Neural cell (in vitro differentiated cells): ENCODE measurements around the gene DIABLO. TPM values are rescaled to one million over a fixed set of nuclear protein-coding genes. Genes with fewer than 3 reads are reported as not detected.

Source experiments
- H2AFZ ChIP-seq: fragments of 200-600, 300-800 bp; sonication (generic), shearing (Covaris generic); 2 replicates; pipeline ENCODE4 v1.6.0; 2014; ENCODE audit warnings: low read depth, mild to moderate bottlenecking, antibody characterized with exemption, low read length, moderate library complexity
- H3F3A ChIP-seq: fragments of 200-600 bp; shearing (Covaris generic); 2 replicates; pipeline ENCODE4 v1.6.1; 2016; ENCODE audit warnings: mild to moderate bottlenecking, moderate library complexity, mixed read lengths, antibody characterized with exemption, low read length; ENCODE audit not compliant: insufficient read depth, poor library complexity, severe bottlenecking
- H3K27ac ChIP-seq: fragments of 200-600, 300-800 bp; sonication (generic), shearing (Covaris generic); 2 replicates; pipeline ENCODE4 v1.5.1; 2014; ENCODE audit warnings: mild to moderate bottlenecking, low read length, moderate library complexity
- H3K27me3 ChIP-seq: fragments of 300-800, 200-600 bp; sonication (generic), shearing (Covaris generic); 2 replicates; pipeline ENCODE4 v1.6.0; 2014; ENCODE audit warnings: mild to moderate bottlenecking, low read depth, low read length, moderate library complexity; ENCODE audit not compliant: insufficient read depth
- H3K36me3 ChIP-seq: fragments of 300-800, 200-600 bp; sonication (generic), shearing (Covaris generic); 2 replicates; pipeline ENCODE4 v1.5.1; 2014; ENCODE audit warnings: mild to moderate bottlenecking, antibody characterized with exemption, low read length, moderate library complexity; ENCODE audit not compliant: insufficient read depth
- H3K4me2 ChIP-seq: fragments of 300-800, 200-600 bp; sonication (generic), shearing (Covaris generic); 2 replicates; pipeline ENCODE4 v1.6.0; 2014; ENCODE audit warnings: mild to moderate bottlenecking, low read length
- H3K4me3 ChIP-seq: fragments of 300-800, 200-600 bp; sonication (generic), shearing (Covaris generic); 2 replicates; pipeline ENCODE4 v1.5.1; 2014; ENCODE audit warnings: mild to moderate bottlenecking, low read length, moderate library complexity
- H3K79me2 ChIP-seq: fragments of 200-600 bp; shearing (Covaris generic); replicated peaks from 2 replicates; pipeline ENCODE4 v1.6.0; 2014; ENCODE audit warnings: mild to moderate bottlenecking, low read length, moderate library complexity; ENCODE audit not compliant: insufficient read depth
- H3K9ac ChIP-seq: fragments of 300-800, 200-600 bp; sonication (generic), shearing (Covaris generic); 2 replicates; pipeline ENCODE4 v1.6.1; 2016; ENCODE audit warnings: mild to moderate bottlenecking, low read length, mixed read lengths
- H3K9me2 ChIP-seq: fragments of 200-600 bp; shearing (Covaris generic); 2 replicates; pipeline ENCODE4 v1.6.1; 2016; ENCODE audit warnings: mild to moderate bottlenecking, low read length, mixed read lengths; ENCODE audit not compliant: insufficient read depth
- H3K9me3 ChIP-seq: fragments of 200-600, 300-800 bp; sonication (generic), shearing (Covaris generic); 2 replicates; pipeline ENCODE4 v1.6.1; 2016; ENCODE audit warnings: mild to moderate bottlenecking, mixed run types, low read length, moderate library complexity, mixed read lengths
- H4K20me1 ChIP-seq: fragments of 200-600 bp; shearing (Covaris generic); 2 replicates; pipeline ENCODE4 v1.6.1; 2016; ENCODE audit warnings: mild to moderate bottlenecking, mixed run types; ENCODE audit not compliant: insufficient read depth
- EP300 ChIP-seq: fragments of 450-650 bp; conservative IDR thresholded peaks from 2 replicates; pipeline ENCODE4 v1.6.1; 2014; ENCODE audit warnings: antibody characterized with exemption, mild to moderate bottlenecking, moderate library complexity; ENCODE audit not compliant: poor library complexity, severe bottlenecking
- EZH2 ChIP-seq: fragments of 200-600, 300-800 bp; shearing (Covaris generic), sonication (generic); IDR thresholded peaks from 2 replicates; pipeline ENCODE4 v1.6.1; 2014; ENCODE audit warnings: antibody characterized with exemption, low read length, borderline replicate concordance, mild to moderate bottlenecking; ENCODE audit not compliant: insufficient read depth, poor library complexity, severe bottlenecking
- MXI1 ChIP-seq: fragments of 450-650 bp; conservative IDR thresholded peaks from 2 replicates; pipeline ENCODE4 v1.6.1; 2014; ENCODE audit warnings: antibody characterized with exemption, mild to moderate bottlenecking; ENCODE audit not compliant: poor library complexity, severe bottlenecking
- POLR2AphosphoS5 ChIP-seq: IDR thresholded peaks from 2 replicates; pipeline ENCODE4 v1.6.1; 2012
- RAD21 ChIP-seq: fragments of 450-650 bp; conservative IDR thresholded peaks from 2 replicates; pipeline ENCODE4 v1.6.1; 2014; ENCODE audit warnings: antibody characterized with exemption, mild to moderate bottlenecking, moderate library complexity
- SMC3 ChIP-seq: fragments of 450-650 bp; conservative IDR thresholded peaks from 2 replicates; pipeline ENCODE4 v1.6.1; 2014; ENCODE audit warnings: antibody characterized with exemption, mild to moderate bottlenecking, moderate library complexity; ENCODE audit not compliant: poor library complexity
- TAF1 ChIP-seq: IDR thresholded peaks from 2 replicates; pipeline ENCODE4 v1.6.1; 2012; ENCODE audit warnings: low read depth
- polyA plus RNA-seq: library from polyadenylated mRNA; depleted of rRNA; stranded (reverse); fragments of >200 nt; gene quantifications from 2 replicates; pipeline ENCODE4 v1.2.3, GENCODE V29; 2014
- TF ChIP-seq, protein P1 (sequence below): fragments of 450-650 bp; IDR thresholded peaks from 2 replicates; pipeline ENCODE4 v1.5.1; 2014; ENCODE audit warnings: antibody characterized with exemption, mild to moderate bottlenecking, moderate library complexity; ENCODE audit not compliant: poor library complexity, severe bottlenecking
- TF ChIP-seq, protein P2 (sequence below): IDR thresholded peaks from 2 replicates; pipeline ENCODE4 v1.6.1; 2012; ENCODE audit warnings: borderline replicate concordance

DIABLO gene
- polyA plus RNA-seq, 1 donor from 2014 or later: 157 TPM

DNA sequence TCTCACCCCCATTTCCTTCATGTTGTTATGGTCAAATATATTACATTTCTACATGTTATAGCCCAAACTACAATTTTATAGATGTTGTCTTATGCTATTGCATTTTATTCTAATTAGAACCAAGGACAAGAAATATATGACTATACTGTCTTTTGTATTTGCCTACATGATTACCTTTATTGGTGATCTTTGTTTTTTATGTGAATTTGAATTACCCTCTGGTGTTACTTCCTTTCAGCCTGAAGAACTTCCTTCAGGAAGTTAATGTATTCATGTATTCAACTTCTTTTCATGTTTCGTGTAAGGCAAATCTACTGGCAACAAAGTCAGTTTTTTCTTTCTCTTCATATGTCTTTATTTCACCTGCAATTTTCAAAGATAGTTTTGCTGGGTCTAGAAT, 31.0 kb downstream of the DIABLO start:
- H3K27ac ChIP-seq: no peak overlapping the region
- no peaks in the 10 kb centered on the region for H3K9me2 ChIP-seq
- no peak overlapping the region for H3K4me2 ChIP-seq
- H3K4me3 ChIP-seq: no peak overlapping the region
- no peaks in the 10 kb centered on the region for H3K27me3 ChIP-seq
- H3K9ac ChIP-seq: no peak overlapping the region
- H2AFZ ChIP-seq: no peak overlapping the region
- H3F3A ChIP-seq: no peaks in the 10 kb centered on the region
- no peak for TF ChIP-seq TAF1
- TF ChIP-seq, protein P1, sequence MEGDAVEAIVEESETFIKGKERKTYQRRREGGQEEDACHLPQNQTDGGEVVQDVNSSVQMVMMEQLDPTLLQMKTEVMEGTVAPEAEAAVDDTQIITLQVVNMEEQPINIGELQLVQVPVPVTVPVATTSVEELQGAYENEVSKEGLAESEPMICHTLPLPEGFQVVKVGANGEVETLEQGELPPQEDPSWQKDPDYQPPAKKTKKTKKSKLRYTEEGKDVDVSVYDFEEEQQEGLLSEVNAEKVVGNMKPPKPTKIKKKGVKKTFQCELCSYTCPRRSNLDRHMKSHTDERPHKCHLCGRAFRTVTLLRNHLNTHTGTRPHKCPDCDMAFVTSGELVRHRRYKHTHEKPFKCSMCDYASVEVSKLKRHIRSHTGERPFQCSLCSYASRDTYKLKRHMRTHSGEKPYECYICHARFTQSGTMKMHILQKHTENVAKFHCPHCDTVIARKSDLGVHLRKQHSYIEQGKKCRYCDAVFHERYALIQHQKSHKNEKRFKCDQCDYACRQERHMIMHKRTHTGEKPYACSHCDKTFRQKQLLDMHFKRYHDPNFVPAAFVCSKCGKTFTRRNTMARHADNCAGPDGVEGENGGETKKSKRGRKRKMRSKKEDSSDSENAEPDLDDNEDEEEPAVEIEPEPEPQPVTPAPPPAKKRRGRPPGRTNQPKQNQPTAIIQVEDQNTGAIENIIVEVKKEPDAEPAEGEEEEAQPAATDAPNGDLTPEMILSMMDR: no peak
- TF ChIP-seq RAD21: no peak
- no peak for TF ChIP-seq EZH2
- no peak for TF ChIP-seq POLR2AphosphoS5
- no peak for TF ChIP-seq EP300
- TF ChIP-seq MXI1: no peak
- TF ChIP-seq SMC3: no peak
- TF ChIP-seq, protein P2, sequence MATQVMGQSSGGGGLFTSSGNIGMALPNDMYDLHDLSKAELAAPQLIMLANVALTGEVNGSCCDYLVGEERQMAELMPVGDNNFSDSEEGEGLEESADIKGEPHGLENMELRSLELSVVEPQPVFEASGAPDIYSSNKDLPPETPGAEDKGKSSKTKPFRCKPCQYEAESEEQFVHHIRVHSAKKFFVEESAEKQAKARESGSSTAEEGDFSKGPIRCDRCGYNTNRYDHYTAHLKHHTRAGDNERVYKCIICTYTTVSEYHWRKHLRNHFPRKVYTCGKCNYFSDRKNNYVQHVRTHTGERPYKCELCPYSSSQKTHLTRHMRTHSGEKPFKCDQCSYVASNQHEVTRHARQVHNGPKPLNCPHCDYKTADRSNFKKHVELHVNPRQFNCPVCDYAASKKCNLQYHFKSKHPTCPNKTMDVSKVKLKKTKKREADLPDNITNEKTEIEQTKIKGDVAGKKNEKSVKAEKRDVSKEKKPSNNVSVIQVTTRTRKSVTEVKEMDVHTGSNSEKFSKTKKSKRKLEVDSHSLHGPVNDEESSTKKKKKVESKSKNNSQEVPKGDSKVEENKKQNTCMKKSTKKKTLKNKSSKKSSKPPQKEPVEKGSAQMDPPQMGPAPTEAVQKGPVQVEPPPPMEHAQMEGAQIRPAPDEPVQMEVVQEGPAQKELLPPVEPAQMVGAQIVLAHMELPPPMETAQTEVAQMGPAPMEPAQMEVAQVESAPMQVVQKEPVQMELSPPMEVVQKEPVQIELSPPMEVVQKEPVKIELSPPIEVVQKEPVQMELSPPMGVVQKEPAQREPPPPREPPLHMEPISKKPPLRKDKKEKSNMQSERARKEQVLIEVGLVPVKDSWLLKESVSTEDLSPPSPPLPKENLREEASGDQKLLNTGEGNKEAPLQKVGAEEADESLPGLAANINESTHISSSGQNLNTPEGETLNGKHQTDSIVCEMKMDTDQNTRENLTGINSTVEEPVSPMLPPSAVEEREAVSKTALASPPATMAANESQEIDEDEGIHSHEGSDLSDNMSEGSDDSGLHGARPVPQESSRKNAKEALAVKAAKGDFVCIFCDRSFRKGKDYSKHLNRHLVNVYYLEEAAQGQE: no peak
- no peaks in the 10 kb centered on the region for H3K9me3 ChIP-seq
- no peaks in the 10 kb centered on the region for H3K36me3 ChIP-seq
- H3K79me2 ChIP-seq: no peaks in the 10 kb centered on the region
- H4K20me1 ChIP-seq: no peaks in the 10 kb centered on the region

DNA sequence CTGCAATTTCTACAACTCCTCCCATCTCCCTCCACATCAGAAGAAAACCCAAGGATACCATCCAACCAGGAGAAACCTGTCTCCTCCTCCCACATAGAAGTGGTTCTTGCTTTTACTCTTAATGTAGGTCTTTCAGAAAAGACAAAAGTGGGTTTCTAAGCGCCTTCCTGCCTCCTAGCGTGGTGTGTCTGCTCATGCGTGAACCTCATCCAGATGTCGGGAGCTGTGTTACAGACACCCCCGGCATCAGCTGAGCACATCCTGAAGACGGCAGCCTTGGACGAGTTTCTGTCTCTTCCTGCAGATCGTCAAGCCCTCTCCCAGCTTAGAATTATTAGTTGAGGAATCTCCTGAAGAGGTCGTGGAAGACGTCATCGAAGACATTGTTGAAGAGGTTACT, 33.4 kb downstream of the DIABLO start:
- no peak overlapping the region for H3K9ac ChIP-seq
- no peaks in the 10 kb centered on the region for H3K79me2 ChIP-seq
- no peak overlapping the region for H2AFZ ChIP-seq
- no peak overlapping the region for H3K27ac ChIP-seq
- H3K9me2 ChIP-seq: no peaks in the 10 kb centered on the region
- H3K36me3 ChIP-seq: no peaks in the 10 kb centered on the region
- no peak overlapping the region for H3K4me3 ChIP-seq
- H3K9me3 ChIP-seq: no peaks in the 10 kb centered on the region
- no peak for TF ChIP-seq POLR2AphosphoS5
- no peak for TF ChIP-seq MXI1
- TF ChIP-seq, protein P1: no peak
- TF ChIP-seq EP300: no peak
- no peak for TF ChIP-seq RAD21
- TF ChIP-seq EZH2: no peak
- no peak for TF ChIP-seq SMC3
- no peak for TF ChIP-seq TAF1
- TF ChIP-seq, protein P2: no peak
- H3F3A ChIP-seq: no peaks in the 10 kb centered on the region
- H3K4me2 ChIP-seq: no peak overlapping the region
- no peaks in the 10 kb centered on the region for H4K20me1 ChIP-seq
- no peaks in the 10 kb centered on the region for H3K27me3 ChIP-seq
